ENCODE measurements around the gene SEPTIN10. TPM values are rescaled to one million over a fixed set of nuclear protein-coding genes. Genes with fewer than 3 reads are reported as not detected.

Gene SEPTIN10
- total and polyA plus RNA-seq, 2 of the 8 experiments (the other 6 are each of a cell fraction or from before 2014, with no cell fraction given): 23.7 to 101 TPM

GRCh38 chr2:109530712-109531111 is 83.1 kb downstream of the SEPTIN10 start (continued):
- TF ChIP-seq CHD7 (IDR thresholded peaks at IDR 0.05; ENCODE audit: insufficient replicate concordance, low read length): no peak
- TF ChIP-seq CREB1 (IDR thresholded peaks at IDR 0.05): no peak
- TF ChIP-seq BCL11A (IDR thresholded peaks at IDR 0.05; ENCODE audit: low read depth in 2 of 2, low read length in 2 of 2): no peak

Measured in H1 (cell line).